Endothelial cell of umbilical vein (primary cell): ENCODE data around the gene MS4A2.
"Not testable (repeated sequence)": the region's sequence is repeated elsewhere in the genome, so short reads cannot be mapped to it uniquely, and the experiment has no call there.

ENCODE experiments used
- EZH2 ChIP-seq: IDR thresholded peaks from 2 replicates; pipeline ENCODE4 v1.6.1; 2012; ENCODE audit warnings: borderline replicate concordance, low read depth, mild to moderate bottlenecking, moderate library complexity, low read length, inconsistent platforms; ENCODE audit not compliant: severe bottlenecking
- FOS ChIP-seq: IDR thresholded peaks from 2 replicates; pipeline ENCODE4 v1.6.1; 2011; ENCODE audit warnings: mild to moderate bottlenecking, low read length, moderate library complexity, borderline replicate concordance; ENCODE audit not compliant: insufficient read depth
- GATA2 ChIP-seq: IDR thresholded peaks from 2 replicates; pipeline ENCODE4 v1.7.0; 2011; ENCODE audit warnings: low read depth, mild to moderate bottlenecking, moderate library complexity, mixed read lengths, low read length; ENCODE audit not compliant: insufficient read length, insufficient read depth
- JUN ChIP-seq: IDR thresholded peaks from 2 replicates; pipeline ENCODE4 v1.6.1; 2011; ENCODE audit warnings: borderline replicate concordance, low read depth; ENCODE audit not compliant: insufficient read length, insufficient read depth
- MYC ChIP-seq: IDR thresholded peaks from one replicate; pipeline ENCODE4 v1.6.1; 2011; ENCODE audit warnings: mild to moderate bottlenecking, low read depth, low read length
- POLR2A ChIP-seq: IDR thresholded peaks from 2 replicates; pipeline ENCODE4 v1.6.1; 2012; ENCODE audit warnings: low read depth, mild to moderate bottlenecking, control low read depth, low read length
- POLR2AphosphoS5 ChIP-seq: IDR thresholded peaks from 2 replicates; pipeline ENCODE4 v1.6.1; 2012; ENCODE audit warnings: low read depth, mild to moderate bottlenecking, control low read depth, low read length, moderate library complexity; ENCODE audit not compliant: insufficient read depth
- TF ChIP-seq, protein P1 (sequence below), 2 donors: IDR thresholded peaks; 1 replicate in 1 of 2; 2 replicates in 1 of 2; pipeline ENCODE4 v1.5.1; 2011; ENCODE audit warnings: low read length in 2 of 2, mild to moderate bottlenecking in 2 of 2, moderate library complexity in 2 of 2, control low read depth in 1 of 2, inconsistent platforms in 1 of 2, low read depth in 1 of 2; ENCODE audit not compliant: insufficient read depth in 1 of 2; ENCODE audit errors: extremely low read depth in 1 of 2
- TF ChIP-seq, protein P2 (sequence below): IDR thresholded peaks from 2 replicates; pipeline ENCODE4 v1.6.1; 2011; ENCODE audit not compliant: insufficient read depth, insufficient read length

DNA sequence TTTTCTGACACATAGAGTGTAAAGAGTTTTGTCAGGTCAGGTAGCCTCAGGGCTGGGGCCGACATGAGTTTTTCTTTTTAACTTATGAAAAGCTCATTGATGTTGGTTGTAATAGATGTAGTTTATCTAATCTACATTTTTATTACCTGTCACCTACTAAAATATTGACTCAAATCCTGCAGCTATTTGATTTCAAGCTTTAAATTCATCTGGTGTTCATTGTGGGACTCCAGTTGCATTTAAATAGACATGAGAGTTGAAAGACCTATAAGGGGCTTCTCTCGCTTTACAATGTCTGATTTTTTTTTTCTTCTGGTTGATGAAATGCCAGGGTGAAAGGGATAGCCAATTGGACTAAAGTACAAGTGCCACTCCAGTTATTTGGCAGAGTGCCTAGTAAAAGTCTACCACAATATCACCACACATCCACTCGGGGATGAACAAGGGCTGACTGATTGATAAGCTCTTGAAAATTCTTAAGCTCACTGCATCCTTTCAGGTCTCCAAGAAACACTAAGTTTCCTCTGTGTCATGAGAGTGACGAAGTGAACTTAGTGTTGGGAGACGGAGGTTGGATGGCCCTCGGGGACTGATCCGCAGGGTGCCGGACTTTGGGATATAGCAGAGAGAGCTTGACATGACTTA lies 16.1 kb downstream of the MS4A2 start:
- TF ChIP-seq POLR2A, POLR2AphosphoS5, EZH2, FOS, GATA2, MYC, JUN: not testable (repeated sequence)
- TF ChIP-seq, protein P1, sequence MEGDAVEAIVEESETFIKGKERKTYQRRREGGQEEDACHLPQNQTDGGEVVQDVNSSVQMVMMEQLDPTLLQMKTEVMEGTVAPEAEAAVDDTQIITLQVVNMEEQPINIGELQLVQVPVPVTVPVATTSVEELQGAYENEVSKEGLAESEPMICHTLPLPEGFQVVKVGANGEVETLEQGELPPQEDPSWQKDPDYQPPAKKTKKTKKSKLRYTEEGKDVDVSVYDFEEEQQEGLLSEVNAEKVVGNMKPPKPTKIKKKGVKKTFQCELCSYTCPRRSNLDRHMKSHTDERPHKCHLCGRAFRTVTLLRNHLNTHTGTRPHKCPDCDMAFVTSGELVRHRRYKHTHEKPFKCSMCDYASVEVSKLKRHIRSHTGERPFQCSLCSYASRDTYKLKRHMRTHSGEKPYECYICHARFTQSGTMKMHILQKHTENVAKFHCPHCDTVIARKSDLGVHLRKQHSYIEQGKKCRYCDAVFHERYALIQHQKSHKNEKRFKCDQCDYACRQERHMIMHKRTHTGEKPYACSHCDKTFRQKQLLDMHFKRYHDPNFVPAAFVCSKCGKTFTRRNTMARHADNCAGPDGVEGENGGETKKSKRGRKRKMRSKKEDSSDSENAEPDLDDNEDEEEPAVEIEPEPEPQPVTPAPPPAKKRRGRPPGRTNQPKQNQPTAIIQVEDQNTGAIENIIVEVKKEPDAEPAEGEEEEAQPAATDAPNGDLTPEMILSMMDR (IDR thresholded peaks at IDR 0.05; ENCODE audit: extremely low read depth in 1 of 2, insufficient read depth in 1 of 2, low read depth in 1 of 2, low read length in 2 of 2) = not testable (repeated sequence)
- TF ChIP-seq, protein P2, sequence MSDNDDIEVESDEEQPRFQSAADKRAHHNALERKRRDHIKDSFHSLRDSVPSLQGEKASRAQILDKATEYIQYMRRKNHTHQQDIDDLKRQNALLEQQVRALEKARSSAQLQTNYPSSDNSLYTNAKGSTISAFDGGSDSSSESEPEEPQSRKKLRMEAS = not testable (repeated sequence)
